Keratinocyte (primary cell): Measurements from ENCODE around the gene AUH.

ENCODE experiments used
- CTCF ChIP-seq, 3 experiments: IDR thresholded peaks in 1 of 3; conservative IDR thresholded peaks in 1 of 3; optimal IDR thresholded peaks in 1 of 3; 2 replicates in 2 of 3; 3 replicates in 1 of 3; pipeline versions ENCODE3 to v1.5.1; 2011; ENCODE audit warnings: low read length in 3 of 3, mild to moderate bottlenecking in 3 of 3, moderate library complexity in 2 of 3, control low read depth in 1 of 3, inconsistent platforms in 1 of 3; ENCODE audit not compliant: insufficient read depth in 2 of 3; ENCODE audit errors: extremely low read depth in 1 of 3
- EZH2 ChIP-seq: IDR thresholded peaks from one replicate; pipeline ENCODE4 v1.6.1; 2012; ENCODE audit warnings: inconsistent platforms, mild to moderate bottlenecking, low read length, moderate library complexity

GRCh38 chr9:91320299-91320698 lies 41.4 kb downstream of the AUH start:
- no peak for TF ChIP-seq CTCF (optimal IDR thresholded peaks at IDR 0.05 in 1 of 3, IDR thresholded peaks at IDR 0.05 in 1 of 3, conservative IDR thresholded peaks at IDR 0.05 in 1 of 3; ENCODE audit: extremely low read depth in 1 of 3, insufficient read depth in 2 of 3, low read length in 3 of 3)
- no peak for TF ChIP-seq EZH2
